Stimulated activated CD4-positive, alpha-beta T cell treated with anti-CD3 and anti-CD28 coated beads, Interleukin-1b, Interleukin-23, amount 100 ng/mL, for 4 hours (primary cell): ENCODE results near the gene NT5DC3.
"Not testable (repeated sequence)": the region's sequence is repeated elsewhere in the genome, so short reads cannot be mapped to it uniquely, and the experiment has no call there.

ENCODE experiments used
- DNase-seq, 2 donors: peaks; one replicate each; pipeline ENCODE4 v3.0.0-alpha.2; 2020; ENCODE audit warnings: low read depth in 2 of 2

NT5DC3 gene

DNA sequence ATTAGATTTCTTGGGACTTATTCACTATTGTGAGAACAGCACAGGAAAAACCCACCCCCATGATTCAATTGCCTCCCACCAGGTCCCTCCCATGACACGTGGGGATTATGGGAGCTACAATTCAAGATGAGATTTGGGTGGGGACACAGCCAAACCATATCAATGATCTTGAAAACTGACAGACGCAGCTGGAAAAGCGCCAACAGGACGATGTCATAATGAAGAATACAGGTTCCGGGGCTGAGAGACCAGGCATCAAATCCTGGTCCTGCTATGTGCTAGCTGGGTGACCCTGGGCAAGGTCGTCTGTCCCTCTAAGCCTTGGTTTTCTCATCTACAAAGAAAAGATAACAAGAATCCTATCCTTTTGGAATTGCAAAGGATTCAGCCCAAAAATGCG, 31.4 kb downstream of the NT5DC3 start:
- DNase-seq = not testable (repeated sequence)

DNA sequence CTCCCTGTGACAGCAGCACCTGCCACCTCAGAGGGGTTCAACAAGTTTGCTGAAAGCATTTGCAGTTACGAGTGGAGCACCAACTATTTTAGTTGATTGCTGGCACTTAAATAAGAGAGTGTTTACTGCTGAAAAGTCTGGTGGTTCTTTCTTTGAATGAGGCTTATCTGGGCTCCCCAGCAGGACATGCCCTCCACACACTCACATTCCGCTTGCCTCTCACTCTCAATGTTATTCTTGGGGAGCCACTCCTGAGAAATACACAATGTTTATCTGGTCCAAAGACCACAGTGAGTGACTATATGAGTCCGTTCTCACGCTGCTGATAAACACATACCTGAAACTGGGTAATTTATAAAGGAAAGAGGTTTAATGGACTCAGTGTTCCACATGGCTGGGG, 31.9 kb downstream of the NT5DC3 start:
- no peak for DNase-seq

DNA sequence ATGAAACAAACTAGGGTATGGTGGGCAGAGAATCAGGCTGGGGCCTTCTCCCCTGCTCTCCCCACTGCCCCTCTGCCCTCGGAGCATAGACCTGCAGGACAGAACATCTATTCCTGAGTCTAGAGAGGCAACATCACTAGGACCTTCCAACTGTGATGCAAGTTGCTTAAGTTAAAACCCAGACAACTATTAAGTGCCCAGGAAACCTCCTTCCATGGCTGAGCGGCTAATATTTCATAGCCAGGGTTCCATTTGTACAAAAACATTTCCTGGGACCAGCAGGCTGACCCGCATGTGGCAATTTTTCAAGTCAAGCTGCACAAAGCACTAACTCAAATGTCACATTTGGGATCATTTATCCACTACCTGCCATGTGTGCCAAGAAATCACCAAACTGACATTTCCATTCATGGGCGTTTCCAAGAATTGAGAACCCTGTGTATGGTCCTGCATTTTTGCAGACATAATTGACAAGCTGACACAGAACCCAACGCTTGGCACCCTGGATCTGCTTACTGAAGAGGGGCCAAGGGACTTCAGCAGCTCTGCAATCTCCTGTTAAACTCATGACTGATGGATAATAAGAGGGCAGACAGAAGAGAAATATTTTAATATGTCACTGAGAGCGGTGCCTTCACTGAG, 32.7 kb downstream of the NT5DC3 start:
- no peak for DNase-seq

DNA sequence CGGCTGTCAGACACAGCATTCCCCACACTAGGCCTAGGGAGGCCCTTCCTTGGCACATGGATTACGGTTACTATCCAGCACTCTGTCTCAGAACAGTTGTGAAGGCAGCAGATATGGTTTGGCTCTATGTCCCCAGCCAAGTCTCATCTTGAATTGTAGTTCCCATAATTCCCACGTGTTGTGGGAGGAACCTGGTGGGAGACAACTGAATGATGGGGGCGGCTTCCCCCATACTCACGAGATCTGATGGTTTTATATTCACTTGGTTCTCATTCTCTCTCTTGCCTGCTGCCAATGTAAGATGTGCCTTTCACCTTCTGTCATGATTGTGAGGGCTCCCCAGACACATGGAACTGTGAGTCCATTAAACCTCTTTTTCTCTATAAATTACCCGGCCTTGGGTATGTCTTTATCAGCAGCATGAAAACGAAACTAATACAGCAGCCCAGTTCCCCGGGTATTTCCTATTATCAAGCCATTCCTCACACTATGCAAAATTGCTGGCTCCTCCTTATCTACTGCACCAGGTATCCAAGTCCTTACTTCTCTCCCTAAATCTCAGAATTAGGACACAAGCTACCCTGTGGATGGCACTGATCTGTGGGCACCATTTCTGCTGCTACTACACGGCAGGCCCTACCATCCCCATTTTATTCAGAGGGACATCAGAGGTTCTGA, 33.3 kb downstream of the NT5DC3 start:
- no peak for DNase-seq

DNA sequence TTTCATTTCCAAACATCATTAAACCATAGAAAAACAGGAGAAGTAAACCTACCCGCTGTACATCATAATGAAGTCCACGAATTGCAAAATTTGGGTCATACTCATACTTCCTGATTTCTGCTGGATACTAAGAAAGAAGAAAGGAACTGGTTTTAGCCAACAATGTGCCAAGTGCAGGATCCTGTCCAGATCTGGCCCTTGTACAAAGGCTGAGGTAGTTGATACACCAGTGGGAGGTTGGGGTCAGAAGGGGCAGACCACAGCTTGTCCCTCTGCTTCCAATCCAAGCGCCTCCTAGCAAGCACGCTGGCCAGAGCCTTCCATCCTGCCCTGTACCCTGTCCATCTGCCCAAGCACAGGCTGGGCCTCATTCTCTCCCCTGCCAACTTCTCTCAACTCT, 34.2 kb downstream of the NT5DC3 start:
- no peak for DNase-seq

DNA sequence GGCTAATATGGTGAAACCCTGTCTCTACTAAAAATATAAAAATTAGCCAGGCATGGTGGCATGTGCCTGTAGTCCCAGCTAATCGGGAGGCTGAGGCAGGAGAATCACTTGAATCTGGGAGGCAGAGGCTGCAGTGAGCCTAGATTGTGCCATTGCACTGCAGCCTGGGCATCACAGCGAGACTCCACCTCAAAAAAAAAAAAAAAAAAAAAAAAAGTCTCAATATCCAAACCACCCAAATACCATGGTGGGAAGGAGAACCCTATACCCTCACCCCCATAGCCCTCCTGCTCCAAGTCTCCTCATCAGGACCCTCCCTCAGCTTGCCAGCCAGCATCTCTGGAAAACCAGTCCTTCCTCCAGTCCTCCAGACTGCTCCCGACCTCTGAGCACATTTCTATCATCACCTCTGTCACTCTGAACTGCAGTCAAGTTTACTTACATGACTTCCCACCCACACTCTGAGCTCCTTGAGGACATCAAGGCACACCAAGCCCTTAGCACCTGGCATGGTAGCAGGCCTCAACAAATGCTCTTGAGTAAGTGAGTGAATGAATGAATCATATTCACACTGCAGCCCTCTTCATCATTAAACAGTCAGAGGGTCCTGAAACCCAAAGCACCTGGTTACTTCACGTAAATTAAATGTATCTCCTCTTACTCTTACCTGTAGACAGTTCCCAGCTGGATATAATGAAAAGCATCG, 35.2 kb downstream of the NT5DC3 start:
- no peak for DNase-seq

DNA sequence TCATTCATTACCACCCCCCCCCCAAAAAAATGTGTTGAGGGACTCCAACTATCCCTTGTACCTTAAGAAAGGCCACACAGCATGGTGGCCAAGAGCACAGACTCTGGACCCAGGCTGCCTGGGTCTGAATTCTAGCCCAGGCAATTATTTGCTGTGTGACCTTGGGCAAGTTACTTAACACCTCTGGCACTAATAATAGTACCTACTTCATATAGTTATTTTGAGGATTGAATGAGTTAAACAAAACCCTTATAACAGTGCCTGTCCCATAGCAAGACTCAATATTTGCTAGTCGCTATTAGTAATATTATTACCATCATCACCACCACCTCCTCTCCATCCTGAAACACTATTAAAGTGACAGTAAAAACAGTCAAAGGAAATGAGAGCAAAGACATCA, 37.2 kb downstream of the NT5DC3 start:
- no peak for DNase-seq

DNA sequence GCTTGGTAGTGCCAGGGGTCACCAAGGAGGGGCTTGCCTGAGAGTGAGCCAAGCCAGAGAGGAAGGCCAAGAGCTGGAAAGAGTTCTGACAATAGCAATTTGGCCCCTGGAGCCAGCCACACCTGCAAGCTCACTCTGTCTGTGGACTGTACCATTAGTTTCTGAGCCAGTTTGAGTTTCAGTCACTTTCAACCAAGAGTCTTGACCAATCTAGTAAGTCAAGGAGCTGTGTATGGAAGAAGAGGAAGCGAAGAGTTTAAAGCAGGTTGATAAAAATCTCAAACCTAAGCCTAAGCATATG, 38.5 kb downstream of the NT5DC3 start:
- no peak for DNase-seq

DNA sequence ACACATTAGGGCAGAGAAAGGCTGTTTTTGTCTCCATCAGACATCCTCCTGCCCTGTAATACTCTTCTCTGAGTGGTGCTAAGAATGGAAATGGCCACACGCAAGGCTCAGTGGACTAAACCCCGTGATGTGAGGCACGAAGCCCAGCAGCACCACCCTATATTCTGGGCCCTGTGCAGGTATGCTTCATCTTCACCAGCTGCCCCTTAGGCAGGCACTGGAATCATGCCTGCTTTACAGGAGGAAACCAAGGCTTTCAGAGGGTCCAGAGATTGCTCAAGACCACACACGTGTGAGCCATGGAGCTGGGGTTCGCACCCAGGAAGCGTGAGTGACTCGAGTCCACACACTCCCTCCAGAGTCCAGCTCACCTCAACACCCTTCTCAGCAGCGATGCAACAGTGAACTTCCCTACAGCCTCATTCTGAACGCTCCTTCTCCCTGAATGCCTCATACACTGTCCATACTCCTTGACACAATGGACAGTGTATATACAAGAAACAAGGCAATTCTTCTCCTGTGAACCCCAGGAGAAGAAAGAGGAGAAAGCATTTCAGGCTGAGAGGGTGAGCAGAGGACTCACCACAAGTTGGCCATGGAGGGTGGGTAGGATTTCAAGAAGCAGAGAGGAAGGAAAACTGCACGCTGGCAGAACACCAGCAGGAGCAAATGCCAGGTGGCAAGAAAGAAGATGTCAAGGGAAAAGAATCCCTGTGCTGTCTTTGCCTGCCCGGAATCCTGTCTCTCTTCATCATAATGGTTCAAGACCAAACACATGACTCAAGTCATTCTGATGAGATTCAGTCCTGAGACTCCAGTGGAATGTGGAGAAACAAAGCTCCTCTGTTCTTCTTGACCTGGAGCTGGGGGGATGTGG, 39.1 kb downstream of the NT5DC3 start:
- no peak for DNase-seq

DNA sequence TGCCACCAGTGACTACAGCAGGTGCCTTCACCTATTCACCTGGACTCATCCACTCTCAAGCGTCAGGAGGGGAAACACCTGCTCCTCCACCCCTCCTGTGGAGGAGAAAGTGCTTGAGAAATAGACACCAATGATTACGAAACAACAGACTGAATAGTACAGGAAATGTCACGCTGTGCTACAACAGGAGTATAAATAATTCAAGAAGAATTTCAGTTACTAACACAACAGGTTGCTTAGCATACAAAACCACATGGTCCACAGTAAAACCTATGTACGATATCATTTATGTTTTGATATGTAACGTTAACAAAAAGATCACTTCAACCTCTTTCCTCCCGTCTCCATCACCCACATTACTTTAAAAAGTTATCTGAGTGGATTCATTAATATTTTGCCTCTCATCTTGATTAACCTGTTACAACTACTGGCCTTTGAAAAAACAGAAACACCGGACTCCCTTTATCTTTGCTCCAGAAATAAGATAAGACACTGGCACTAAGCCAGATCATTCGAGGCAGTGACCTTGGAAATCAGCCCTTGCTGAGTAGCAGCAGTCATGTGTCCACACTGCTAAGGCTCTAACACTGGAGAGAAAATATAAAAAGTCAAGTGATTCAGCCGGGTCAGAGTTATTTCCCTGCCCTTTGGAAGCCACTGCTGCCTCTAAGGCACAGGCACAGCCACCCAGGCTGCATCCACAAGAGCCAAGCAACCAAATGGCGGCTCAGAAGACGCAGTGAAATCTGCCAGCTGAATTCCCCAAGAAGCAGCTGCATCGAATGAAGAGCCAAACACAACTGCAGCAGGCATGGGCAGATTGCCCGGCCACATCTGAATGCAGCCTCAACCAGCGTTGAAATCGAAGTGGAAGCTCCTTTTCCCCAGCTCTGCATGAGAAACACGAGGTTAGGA, 40.9 kb downstream of the NT5DC3 start:
- DNase-seq = no peak

DNA sequence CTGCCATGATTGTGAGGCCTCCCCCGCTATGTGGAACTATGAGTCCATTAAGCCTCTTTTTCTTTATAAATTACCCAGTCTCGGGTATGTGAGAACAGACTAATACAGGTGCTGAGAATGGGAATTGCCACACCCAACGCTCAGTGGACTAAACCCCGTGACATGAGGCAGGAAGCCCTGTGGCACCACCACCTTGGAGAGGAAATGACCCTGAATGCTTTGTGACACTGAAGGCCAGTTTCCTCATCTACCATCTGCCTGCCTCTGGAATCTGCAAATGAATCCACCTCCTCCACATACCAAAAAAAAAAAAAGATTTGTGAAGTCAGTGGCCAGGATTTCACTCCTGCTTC, 41.6 kb downstream of the NT5DC3 start:
- no peak for DNase-seq

DNA sequence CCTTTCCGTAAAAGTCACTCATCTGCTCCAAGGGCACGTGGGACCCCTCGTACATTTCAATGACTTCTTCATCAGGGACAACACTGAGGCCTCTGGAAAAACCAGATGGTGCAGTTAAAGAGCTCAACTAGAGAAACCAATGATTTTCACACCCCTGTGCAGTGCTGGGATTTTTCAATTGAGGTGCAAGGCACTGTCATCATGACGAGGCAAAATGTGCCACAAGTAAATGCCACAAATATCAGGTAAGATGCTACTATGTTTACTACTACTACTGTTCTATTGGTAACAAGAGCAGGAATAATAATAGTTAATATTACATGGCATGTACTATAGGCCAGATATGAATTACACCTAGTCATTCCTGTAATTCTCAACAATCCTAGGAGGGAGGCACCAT, 42.4 kb downstream of the NT5DC3 start:
- no peak for DNase-seq

DNA sequence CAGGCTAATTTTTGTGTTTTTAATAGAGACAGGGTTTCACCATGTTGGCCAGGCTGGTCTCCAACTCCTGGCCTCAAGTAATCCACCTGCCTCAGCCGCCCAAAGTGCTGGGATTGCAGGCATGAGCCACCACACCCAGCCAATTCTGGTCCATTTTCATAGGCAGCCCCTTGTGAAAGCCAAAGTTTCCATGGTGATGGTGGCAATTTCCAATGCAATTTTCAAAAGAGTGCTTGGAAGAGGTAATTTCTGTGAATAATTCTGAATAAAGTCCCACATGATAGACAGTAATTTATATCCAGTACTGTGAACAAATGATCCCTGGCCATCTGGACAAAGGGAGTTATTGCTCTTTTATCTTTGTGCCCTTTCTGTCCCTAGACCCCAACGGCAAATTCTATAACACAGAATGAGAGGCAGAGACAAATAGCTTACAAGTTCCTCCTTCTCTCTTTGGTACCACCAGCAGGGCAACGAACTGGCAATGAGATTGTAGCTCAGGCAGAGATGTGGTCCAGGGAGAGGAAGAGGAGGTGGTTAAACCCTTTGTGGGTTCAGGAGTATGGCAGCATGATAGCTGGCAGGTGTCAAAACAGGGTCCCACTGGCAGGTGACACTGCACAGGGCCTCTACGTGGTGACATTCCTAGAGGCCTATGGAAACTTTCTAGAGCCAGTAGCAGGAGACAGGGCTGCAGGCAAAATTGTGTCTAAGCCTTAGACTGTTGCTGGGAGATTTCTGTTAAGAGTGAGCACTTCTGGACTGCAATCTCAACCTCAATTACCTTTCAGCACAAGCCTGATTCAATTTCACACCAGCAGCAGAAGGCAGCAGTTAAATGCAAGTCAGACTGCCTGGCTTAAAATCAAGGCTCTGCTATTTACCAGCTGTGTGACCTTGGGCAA, 46.5 kb downstream of the NT5DC3 start:
- no peak for DNase-seq

DNA sequence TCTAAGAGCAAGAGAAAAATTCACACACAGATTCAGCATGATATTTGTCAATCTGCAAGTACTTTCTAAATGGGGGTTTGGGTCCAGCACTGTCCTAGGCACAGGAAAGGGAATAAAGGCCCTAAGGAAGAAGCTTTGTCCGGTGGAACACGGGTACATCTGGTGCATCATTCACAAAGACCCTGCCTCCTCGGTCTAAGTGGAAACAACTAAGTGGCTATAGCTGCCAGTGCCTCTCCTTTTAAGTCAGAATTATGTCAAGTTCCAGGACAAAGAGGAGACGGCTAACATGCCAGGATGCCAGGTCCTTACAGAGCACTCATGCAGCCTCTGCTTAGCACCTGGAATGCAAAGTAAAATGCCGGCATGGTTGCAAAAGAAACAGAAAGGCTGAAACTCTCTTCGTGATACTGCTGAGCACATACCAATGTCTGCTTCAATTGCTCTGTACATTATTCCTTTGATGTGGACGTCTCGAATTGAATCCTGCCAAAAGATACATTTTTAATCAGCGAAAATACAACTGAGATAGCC, 47.5 kb downstream of the NT5DC3 start:
- DNase-seq = no peak

DNA sequence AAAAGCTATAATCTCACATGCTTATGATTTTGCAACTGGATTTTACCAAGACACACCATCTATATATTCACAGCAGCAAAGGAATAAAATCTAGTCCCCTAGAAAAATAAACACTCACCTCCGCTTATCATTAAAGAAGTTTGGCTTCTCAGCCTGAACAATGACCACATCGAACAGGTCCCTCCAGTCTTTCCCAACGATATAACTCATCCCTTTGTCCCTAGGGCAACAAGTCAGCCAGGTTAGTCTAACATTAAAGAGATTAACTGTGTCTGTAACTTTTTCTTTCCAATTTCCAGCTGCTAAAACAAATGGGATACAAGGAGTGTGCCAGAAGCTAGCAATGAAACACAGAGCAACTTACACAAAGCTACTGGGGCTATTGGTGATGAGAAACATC, 48.0 kb downstream of the NT5DC3 start:
- DNase-seq = no peak

DNA sequence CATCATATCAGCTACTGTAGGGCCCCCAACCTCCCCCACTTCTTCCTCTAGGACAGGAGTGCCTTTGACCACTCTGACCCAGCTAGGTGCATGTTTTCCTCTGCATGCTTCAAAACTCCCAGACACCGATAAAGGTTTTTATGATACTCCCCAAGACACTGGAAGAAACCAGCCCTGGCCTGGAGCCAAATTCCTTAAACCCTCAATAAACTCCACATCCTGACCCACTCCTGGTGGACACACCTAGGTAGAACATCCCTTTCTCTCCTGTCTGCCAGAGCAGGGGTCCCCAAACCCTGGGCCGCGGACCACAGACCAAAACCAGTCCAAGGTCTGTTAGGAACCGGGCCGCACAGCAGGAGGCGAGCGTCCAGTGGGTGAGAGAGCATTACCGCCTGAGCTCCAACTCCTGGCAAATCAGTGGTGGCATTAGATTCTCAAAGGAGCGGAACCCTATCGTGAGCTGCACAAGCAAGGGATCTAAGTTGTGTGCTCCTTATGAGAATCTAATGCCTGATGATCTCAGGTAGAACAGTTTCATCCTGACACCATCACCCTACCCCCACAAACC, 49.6 kb downstream of the NT5DC3 start:
- no peak for DNase-seq

DNA sequence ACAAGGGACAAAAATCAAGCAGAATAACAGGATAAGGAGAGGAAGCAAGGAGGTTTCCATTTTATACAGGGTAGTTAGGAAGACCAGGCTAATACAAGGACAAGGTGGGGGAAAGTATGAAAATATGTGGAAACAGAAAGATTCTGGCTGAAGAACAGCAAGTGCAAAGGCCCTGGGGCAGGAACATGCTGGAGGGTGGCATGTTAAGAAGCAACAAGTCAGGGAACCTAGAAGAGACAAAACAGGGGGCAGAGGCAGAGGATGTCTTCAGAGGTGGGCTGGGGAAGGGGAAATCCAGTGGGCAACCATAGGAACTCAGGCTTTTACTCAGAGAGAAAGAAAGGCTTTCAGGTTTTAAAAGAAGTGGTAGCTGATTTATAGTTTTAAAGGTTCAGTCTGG, 54.8 kb downstream of the NT5DC3 start:
- DNase-seq = no peak

DNA sequence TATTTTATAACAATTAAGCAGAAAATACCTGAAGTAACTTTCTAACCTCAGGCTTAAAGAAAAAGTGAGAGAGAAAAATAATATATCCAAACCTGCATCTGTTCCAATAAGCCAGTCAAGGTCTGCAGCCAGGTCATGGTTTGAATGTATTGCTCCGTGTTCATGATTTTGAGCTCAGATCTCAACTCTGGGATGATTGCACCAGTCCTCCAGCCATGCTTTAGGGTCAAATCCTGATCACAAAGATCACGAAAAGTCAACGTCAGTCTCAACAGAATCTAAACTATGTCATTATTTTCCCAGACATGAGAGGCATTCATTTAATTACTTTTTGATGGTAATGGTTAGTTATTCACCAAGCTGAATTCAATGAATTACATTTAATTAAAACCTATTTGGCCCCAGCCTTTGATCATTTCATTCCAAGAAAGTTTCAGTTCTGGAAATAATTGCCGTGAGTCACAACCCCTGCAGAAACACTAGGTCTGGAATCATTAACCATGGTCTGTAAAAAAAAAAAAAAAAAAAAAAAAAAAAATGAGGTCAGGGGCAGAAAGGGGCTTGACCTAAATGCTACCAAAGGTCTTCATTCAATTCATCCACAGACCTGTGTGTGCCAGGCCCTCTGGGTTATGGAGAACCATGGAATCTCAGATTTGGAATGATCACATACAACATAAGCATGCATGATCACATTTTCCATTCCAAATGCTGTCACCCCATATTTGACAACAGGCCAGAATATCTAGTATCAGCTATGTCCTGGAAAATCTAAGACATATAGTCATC, 55.6 kb downstream of the NT5DC3 start:
- no peak for DNase-seq
